ENCODE data around the gene PEX5L.

Gene PEX5L

DNA sequence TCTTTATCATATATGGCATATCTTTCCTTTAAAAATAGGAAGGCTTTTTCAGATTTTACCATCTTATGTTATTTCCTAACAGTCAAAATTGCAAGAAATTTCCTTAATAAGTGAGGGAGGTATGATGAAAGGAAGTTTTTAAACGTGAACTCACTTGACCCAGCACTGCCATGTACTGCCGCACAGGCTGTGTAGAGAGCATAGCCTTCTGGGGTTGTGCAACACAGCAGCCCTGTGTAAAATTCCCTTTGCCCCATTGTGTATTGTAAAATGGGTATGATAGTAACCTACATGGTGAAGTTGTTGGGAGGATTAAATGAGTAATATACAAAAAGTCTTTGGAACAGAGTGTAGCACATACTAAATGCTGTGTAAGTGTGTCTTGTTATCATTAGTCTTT, 78.6 kb downstream of the PEX5L start:
- in situ Hi-C loops (cut with MboI; ENCODE audit: low sequenced_read_pairs) = no loop called here

DNA sequence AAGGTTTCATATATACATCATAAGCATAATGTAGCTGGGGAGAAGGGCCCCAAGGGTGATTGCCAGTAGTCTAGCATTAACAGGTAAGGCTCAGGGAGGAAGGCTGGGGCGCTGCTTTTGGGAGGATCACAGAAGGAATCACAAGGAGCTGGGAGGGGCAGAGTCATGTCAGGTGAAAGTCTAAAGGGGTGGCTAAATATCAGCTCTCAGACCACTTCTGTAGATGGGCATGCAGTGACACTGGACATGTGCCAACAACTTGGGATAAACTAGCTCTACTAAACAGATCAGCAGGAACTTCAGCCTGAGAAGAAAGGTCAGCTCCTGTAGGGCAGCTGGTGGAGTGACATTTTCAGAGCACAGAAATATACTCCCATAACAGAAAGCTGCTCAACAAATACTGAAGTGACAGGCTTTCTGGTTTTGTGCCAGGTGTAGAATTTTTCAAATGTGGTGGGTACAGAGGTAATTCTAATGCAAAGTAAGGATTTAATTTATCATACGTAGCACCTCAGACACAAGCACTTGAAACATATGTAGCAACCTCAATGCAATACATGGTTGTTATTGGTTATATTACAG, 79.4 kb downstream of the PEX5L start:
- in situ Hi-C loops (cut with MboI; ENCODE audit: low sequenced_read_pairs) = no loop called here

DNA sequence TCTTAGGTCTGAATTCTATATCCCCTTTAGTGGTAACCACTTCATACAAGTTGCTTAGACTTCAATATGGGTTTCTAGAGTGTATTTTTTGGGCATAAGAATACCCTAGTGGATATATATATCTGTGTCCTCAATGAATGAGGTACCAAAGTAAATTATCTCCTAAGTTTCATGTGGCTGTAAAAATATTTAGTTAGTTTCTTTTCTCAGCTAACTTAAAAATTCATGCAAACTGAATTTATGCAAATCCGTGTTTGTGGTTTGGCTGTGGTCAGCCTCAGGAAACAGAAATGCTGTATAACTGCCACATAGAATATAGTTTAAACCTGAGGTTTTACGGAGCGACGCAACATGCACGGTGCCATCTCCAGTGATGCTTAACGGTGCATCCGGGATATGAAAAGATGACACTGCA, 80.3 kb downstream of the PEX5L start:
- in situ Hi-C loops (cut with MboI; ENCODE audit: low sequenced_read_pairs) = no loop called here

GRCh38 chr3:179955809-179956208, 80.9 kb downstream of the PEX5L start:
- in situ Hi-C loops (cut with MboI; ENCODE audit: low sequenced_read_pairs) = no loop called here

- in situ Hi-C loops (cut with MboI; ENCODE audit: low sequenced_read_pairs) = no loop called here
Observed at GRCh38 chr3:179955286-179955685, 81.5 kb downstream of the PEX5L start.

DNA sequence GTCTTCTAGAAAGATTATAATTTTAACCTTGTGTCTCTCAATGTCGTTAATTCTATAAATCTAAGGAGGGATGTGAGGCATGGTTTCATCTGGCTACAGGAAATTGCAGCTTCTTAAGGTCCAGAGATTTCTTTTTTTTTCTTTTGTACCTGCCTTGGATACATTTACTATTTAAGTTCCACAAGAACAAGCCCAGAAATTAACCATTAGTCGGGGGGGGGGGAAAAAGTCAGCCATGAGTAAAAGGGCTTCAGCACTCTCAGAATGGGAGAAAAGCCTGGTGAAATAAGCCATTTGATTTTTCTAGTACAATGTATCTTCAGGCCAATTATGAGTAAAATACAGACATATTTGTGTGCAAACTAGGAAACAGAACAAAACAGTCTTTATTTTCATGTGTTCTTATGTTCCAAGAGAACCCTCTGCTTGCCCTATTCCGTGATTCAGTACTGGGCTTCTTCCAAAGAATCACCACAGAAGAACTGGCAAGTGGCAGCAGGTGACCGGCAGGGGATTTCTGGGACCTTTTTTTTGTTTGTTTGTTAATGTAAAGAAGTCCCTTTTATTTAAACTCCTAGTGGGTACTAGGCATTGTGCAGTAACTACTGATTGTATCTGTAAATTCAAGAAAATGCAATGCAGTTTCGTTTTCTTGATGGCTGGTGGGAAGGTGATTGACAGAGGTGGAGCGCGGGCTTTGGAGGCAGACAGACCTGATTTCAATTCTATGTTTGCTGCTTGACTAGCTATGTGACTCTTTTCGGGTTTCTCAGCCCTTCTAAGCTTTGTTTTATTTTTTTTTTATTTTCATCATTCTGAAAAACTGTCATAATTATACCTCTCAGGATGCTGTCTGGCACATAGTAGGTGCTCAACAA, 82.5 kb downstream of the PEX5L start:
- in situ Hi-C loops (cut with MboI; ENCODE audit: low sequenced_read_pairs) = no loop called here

DNA sequence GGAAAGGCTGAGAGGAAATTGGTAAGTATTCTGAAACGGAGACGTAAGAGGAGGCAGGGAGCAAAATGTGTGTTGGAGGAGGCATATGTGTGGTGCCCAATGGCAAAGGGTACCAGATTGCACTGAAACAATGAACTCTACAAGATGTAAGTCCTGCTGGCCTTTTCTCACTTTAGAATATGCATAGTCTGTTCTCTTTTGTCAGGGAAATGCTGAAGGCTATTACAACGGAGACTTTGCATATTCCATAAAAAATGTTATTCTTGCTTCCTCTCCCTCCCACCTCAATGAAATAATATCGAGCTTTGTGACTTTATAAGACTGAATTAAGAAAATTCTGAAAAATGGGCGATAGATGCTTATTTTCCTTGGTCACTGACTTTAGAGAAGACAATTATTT, 85.9 kb downstream of the PEX5L start:
- in situ Hi-C loops (cut with MboI; ENCODE audit: low sequenced_read_pairs) = no loop called here

DNA sequence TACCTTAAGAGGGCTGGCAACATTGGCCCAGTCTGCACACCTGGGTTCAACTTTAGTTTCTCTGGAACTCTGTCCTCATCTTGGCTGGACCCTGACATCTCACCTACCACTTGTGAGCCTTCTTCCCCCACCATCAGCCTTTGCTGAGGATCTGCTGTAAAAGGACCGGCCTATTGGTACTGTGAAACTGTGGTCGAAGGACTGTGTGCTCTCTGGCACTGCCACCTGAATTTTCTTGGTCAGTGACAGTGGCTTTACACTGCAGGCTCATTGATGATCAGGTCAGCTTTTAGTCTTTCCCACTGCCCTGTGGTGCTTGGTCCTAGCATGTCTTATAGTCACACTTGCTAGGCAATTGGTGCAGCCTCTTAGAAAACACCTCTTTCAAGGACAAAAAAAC, 86.9 kb downstream of the PEX5L start:
- in situ Hi-C loops (cut with MboI; ENCODE audit: low sequenced_read_pairs) = no loop called here

GRCh38 chr3:179949412-179949811, 87.3 kb downstream of the PEX5L start:
- in situ Hi-C loops (cut with MboI; ENCODE audit: low sequenced_read_pairs) = no loop called here

GRCh38 chr3:179948740-179949139, 88.0 kb downstream of the PEX5L start:
- in situ Hi-C loops (cut with MboI; ENCODE audit: low sequenced_read_pairs) = no loop called here

DNA sequence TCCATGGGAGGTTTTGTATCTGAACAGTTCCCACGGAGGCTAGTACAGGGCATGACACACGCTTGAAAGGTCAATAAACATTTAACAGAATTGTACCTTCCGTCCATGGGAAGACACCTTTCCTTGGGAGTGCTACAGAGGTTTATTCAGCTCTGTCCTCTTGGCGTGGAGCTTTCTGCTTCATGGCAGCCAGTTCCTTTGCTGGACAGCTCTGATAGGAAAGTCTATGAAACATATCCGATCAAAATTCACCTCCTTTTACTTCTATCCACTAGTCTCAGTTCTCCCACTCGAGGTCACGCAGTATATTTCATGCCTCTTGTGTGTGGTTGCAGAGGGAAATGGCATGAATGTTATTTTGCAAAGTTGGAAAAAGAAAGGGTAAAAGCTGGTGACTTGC, 91.2 kb downstream of the PEX5L start:
- in situ Hi-C loops (cut with MboI; ENCODE audit: low sequenced_read_pairs) = no loop called here

- in situ Hi-C loops (cut with MboI; ENCODE audit: low sequenced_read_pairs) = no loop called here
Observed at GRCh38 chr3:179943117-179943880, 93.4 kb downstream of the PEX5L start.

GRCh38 chr3:179942553-179943075, 94.1 kb downstream of the PEX5L start:
- in situ Hi-C loops (cut with MboI; ENCODE audit: low sequenced_read_pairs) = no loop called here

DNA sequence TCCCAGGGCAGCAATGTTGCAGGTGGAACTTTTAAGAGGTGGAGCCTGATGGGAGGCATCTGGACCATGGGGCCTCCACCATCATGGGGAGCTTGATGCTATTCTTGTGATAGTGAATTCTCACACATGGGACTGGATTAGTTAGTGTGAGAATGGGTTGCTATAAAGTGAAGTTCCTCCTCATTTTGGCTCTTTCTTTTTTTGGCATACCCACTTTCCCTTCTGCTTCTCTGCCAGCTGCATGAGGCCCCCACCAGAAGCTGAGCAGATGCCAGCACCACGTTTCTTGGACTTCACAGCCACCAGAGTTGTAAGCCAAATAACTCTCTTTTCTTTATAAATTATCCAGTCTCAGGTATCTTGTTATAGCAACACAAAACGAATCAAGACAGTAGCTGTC, 101.0 kb downstream of the PEX5L start:
- in situ Hi-C loops (cut with MboI; ENCODE audit: low sequenced_read_pairs) = no loop called here

- in situ Hi-C loops (cut with MboI; ENCODE audit: low sequenced_read_pairs) = no loop called here
Observed at GRCh38 chr3:179933914-179934313, 102.8 kb downstream of the PEX5L start.

GRCh38 chr3:179933080-179933479, 103.7 kb downstream of the PEX5L start:
- in situ Hi-C loops (cut with MboI; ENCODE audit: low sequenced_read_pairs) = no loop called here

- in situ Hi-C loops (cut with MboI; ENCODE audit: low sequenced_read_pairs) = no loop called here
Observed at GRCh38 chr3:179932674-179933073, 104.1 kb downstream of the PEX5L start.

DNA sequence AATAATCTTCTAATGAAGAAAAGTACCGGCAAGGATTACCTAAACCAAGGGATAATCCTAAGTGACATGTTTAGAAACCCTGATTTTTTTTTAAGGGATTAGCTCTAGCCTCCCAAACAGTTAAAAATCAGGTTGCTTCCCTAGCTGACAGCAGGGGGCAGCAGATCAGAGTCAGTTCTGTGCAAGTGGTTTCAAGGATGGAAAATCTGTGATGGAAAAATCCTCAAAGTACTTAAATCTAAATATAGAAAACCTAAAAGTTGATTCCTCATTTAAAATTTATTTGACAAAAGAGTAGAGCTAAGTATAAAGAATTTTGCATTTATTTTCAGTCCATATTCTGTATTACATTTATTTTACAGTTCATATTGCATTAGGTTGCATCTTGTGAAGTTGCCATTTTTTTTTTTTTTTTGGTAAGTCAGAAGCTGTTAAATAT, 107.6 kb downstream of the PEX5L start:
- in situ Hi-C loops (cut with MboI; ENCODE audit: low sequenced_read_pairs) = no loop called here

GRCh38 chr3:179927191-179927590, 109.5 kb downstream of the PEX5L start:
- in situ Hi-C loops (cut with MboI; ENCODE audit: low sequenced_read_pairs) = no loop called here

DNA sequence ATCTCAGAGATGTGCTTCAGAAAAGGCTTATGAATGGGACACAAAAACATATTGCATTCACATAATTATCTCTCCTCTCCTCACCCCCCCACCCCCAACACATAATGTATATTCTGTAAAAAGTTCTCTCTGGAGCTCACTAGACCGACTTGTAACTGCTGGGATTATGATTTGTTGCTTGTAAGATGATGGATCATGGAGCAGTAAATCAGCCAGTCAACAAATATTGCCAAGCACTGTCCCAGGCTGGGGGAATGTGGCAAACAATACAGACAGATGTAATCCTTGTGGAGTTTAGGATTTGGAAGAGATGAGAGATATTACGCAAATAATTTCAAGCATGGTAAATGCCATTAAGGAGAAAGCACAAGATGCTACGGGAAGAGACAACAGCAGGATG, 114.8 kb downstream of the PEX5L start:
- in situ Hi-C loops (cut with MboI; ENCODE audit: low sequenced_read_pairs) = no loop called here

DNA sequence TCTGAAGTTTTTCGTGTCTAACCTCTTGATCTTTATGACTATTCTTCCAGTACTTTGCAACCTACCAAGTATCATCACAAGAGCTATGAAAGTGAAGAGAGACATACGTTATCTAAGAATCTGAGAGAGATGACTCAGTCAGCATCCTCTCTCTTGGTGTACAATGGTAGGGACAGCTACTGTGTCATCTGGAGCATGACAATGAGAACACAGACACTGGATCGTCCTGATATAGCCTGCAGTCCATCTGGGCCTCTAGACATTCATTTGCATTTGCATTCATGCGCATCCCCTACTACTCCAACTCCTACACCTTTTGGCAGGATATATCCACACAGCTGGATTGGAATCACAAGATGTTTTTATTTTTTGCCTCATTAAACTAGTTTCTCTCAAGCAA, 115.2 kb downstream of the PEX5L start:
- in situ Hi-C loops (cut with MboI; ENCODE audit: low sequenced_read_pairs) = no loop called here

Data from hTERT RPE-1 (cell line).